ENCODE results near the gene GNB3.

GNB3 gene

DNA sequence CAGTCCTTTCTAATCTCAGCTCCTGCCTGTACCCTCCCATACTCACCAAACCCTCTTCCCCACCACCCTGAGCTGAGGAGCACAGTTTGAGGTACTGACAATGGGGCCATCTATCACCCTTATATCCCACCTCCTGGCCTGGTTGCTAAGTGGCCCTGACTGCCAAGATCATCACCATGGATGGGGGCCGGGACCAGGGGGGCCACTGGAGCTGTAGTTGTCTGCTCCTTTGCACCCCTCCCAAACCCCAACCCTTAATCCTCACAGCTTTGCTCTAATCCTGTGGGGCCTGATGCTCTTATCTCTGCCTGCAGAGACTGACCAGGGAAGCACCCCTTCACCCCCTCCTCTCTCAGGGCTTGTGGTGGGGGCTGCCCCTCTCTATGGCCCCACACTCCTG lies 395 bp upstream of the GNB3 start:
- Histone ChIP-seq H3K9me3 (ENCODE audit: severe bottlenecking) (no peaks in the 10 kb centered on the region), H3K4me3 (ENCODE audit: severe bottlenecking) (no peak overlapping the region), H3K36me3 (ENCODE audit: low read depth) (peaks cover 41% of the 10 kb centered on the region), H3K27ac (ENCODE audit: poor library complexity, severe bottlenecking) (no peak overlapping the region), H3K27me3 (ENCODE audit: insufficient read depth, poor library complexity, severe bottlenecking) (no peaks in the 10 kb centered on the region), H3K4me1 (ENCODE audit: insufficient read depth, poor library complexity, severe bottlenecking) (no peaks in the 10 kb centered on the region)
- TF ChIP-seq, protein P1, sequence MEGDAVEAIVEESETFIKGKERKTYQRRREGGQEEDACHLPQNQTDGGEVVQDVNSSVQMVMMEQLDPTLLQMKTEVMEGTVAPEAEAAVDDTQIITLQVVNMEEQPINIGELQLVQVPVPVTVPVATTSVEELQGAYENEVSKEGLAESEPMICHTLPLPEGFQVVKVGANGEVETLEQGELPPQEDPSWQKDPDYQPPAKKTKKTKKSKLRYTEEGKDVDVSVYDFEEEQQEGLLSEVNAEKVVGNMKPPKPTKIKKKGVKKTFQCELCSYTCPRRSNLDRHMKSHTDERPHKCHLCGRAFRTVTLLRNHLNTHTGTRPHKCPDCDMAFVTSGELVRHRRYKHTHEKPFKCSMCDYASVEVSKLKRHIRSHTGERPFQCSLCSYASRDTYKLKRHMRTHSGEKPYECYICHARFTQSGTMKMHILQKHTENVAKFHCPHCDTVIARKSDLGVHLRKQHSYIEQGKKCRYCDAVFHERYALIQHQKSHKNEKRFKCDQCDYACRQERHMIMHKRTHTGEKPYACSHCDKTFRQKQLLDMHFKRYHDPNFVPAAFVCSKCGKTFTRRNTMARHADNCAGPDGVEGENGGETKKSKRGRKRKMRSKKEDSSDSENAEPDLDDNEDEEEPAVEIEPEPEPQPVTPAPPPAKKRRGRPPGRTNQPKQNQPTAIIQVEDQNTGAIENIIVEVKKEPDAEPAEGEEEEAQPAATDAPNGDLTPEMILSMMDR (IDR thresholded peaks at IDR 0.05; ENCODE audit: poor library complexity, severe bottlenecking): no peak
- DNase-seq (ENCODE audit: low spot score) (no peak), ATAC-seq (ENCODE audit: low read depth) (no peak)

DNA sequence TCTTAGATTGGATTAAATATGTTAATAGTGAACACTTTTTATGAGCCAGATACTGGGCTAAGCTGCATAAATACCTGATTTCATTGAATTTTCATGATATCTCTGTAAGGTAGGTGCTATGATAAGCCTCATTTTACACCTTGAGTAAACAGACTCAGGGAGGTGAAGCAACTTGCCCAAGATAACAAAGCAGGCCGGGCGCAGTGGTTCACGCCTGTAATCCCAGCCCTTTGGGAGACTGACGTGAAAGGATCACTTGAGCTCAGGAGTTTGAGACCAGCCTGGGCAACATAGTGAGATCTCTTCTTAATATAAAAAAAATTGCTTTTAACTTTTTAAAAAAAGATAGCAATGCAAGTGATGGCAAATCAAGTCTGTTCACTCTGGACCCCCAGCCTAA lies 1.4 kb downstream of the GNB3 start:
- Histone ChIP-seq H3K27ac (ENCODE audit: poor library complexity, severe bottlenecking) (no peak overlapping the region), H3K4me3 (ENCODE audit: severe bottlenecking) (no peak overlapping the region), H3K9me3 (ENCODE audit: severe bottlenecking) (no peaks in the 10 kb centered on the region), H3K36me3 (ENCODE audit: low read depth) (peaks cover 31% of the 10 kb centered on the region), H3K27me3 (ENCODE audit: insufficient read depth, poor library complexity, severe bottlenecking) (no peaks in the 10 kb centered on the region), H3K4me1 (ENCODE audit: insufficient read depth, poor library complexity, severe bottlenecking) (no peaks in the 10 kb centered on the region)
- TF ChIP-seq, protein P1 (IDR thresholded peaks at IDR 0.05; ENCODE audit: poor library complexity, severe bottlenecking): no peak
- no peak for DNase-seq (ENCODE audit: low spot score)
- no peak for ATAC-seq (ENCODE audit: low read depth)

DNA sequence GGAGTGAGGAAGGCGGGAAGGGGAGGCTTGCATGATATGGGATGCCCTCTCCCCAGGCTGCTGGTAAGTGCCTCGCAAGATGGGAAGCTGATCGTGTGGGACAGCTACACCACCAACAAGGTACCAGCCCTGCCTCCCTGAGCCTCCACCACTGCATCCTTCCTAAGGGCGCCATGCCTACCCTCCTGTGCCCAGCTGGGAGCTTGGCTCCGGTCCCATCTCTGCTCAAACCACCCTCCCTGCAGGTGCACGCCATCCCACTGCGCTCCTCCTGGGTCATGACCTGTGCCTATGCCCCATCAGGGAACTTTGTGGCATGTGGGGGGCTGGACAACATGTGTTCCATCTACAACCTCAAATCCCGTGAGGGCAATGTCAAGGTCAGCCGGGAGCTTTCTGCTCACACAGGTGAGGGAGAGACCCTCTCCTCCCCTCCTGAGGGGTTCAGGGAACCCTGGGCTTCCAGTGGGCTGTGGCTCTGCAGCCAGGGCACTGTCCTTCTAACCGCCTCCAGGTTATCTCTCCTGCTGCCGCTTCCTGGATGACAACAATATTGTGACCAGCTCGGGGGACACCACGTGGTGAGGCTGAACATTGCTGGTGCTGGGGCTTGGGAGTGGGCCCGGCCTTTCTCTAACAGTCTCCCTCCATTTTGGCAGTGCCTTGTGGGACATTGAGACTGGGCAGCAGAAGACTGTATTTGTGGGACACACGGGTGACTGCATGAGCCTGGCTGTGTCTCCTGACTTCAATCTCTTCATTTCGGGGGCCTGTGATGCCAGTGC lies 2.6 kb downstream of the GNB3 start:
- no peak overlapping the region for H3K4me3 ChIP-seq (ENCODE audit: severe bottlenecking)
- no peak for DNase-seq (ENCODE audit: low spot score)
- H3K36me3 ChIP-seq (ENCODE audit: low read depth): peaks cover 24% of the 10 kb centered on the region
- TF ChIP-seq, protein P1 (IDR thresholded peaks at IDR 0.05; ENCODE audit: poor library complexity, severe bottlenecking): no peak
- no peaks in the 10 kb centered on the region for H3K9me3 ChIP-seq (ENCODE audit: severe bottlenecking)
- H3K27ac ChIP-seq (ENCODE audit: poor library complexity, severe bottlenecking): no peak overlapping the region
- H3K27me3 ChIP-seq (ENCODE audit: insufficient read depth, poor library complexity, severe bottlenecking): no peaks in the 10 kb centered on the region
- H3K4me1 ChIP-seq (ENCODE audit: insufficient read depth, poor library complexity, severe bottlenecking): no peaks in the 10 kb centered on the region
- ATAC-seq (ENCODE audit: low read depth): no peak

DNA sequence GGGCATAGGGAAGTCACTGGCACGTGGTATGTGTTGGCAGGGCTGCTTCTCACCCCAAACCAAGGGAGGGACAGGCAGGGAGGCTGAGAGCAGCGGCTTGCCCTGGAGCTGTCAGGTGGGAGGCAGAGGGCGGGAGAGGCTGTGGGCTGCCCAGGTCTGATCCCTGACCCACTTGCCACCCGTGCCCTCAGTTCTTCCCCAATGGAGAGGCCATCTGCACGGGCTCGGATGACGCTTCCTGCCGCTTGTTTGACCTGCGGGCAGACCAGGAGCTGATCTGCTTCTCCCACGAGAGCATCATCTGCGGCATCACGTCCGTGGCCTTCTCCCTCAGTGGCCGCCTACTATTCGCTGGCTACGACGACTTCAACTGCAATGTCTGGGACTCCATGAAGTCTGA lies 4.7 kb downstream of the GNB3 start:
- DNase-seq (ENCODE audit: low spot score) (no peak), ATAC-seq (ENCODE audit: low read depth) (no peak)
- H3K27me3 ChIP-seq (ENCODE audit: insufficient read depth, poor library complexity, severe bottlenecking): no peaks in the 10 kb centered on the region
- H3K4me3 ChIP-seq (ENCODE audit: severe bottlenecking): no peak overlapping the region
- H3K36me3 ChIP-seq (ENCODE audit: low read depth): peaks cover 30% of the 10 kb centered on the region
- H3K27ac ChIP-seq (ENCODE audit: poor library complexity, severe bottlenecking): no peak overlapping the region
- H3K4me1 ChIP-seq (ENCODE audit: insufficient read depth, poor library complexity, severe bottlenecking): no peaks in the 10 kb centered on the region
- H3K9me3 ChIP-seq (ENCODE audit: severe bottlenecking): no peaks in the 10 kb centered on the region
- TF ChIP-seq, protein P1 (IDR thresholded peaks at IDR 0.05; ENCODE audit: poor library complexity, severe bottlenecking): no peak

DNA sequence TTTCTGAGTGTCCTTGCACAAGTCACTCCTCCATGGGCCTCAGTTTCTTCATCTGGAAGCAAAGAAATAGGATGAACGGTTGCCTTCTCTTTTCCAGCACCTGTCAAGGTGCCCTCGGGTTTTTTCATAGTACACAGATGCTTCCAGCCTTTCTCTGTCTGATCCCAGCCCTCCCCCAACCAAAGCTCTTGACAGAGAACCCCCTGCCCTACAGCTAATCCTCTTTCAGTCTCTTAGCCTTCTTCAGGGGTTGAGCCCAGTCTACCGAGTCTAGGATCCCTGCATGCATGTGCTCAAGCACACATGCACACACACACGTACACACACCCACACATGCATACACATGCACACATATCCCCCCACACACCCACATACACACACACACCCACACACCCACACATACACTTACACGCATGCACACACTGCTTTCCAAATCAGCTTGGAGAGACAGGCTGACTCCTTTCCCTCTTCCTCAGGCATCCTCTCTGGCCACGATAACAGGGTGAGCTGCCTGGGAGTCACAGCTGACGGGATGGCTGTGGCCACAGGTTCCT lies 5.7 kb downstream of the GNB3 start:
- H3K36me3 ChIP-seq (ENCODE audit: low read depth): peaks cover 30% of the 10 kb centered on the region
- no peak overlapping the region for H3K27ac ChIP-seq (ENCODE audit: poor library complexity, severe bottlenecking)
- H3K4me3 ChIP-seq (ENCODE audit: severe bottlenecking): no peak overlapping the region
- H3K27me3 ChIP-seq (ENCODE audit: insufficient read depth, poor library complexity, severe bottlenecking): no peaks in the 10 kb centered on the region
- H3K9me3 ChIP-seq (ENCODE audit: severe bottlenecking): no peaks in the 10 kb centered on the region
- ATAC-seq (ENCODE audit: low read depth) (no peak), DNase-seq (ENCODE audit: low spot score) (no peak)
- H3K4me1 ChIP-seq (ENCODE audit: insufficient read depth, poor library complexity, severe bottlenecking): no peaks in the 10 kb centered on the region
- TF ChIP-seq, protein P1 (IDR thresholded peaks at IDR 0.05; ENCODE audit: poor library complexity, severe bottlenecking): no peak
